ENCODE data around the gene KCP.

- TF ChIP-seq EP300 (IDR thresholded peaks at IDR 0.05; ENCODE audit: borderline replicate concordance) = no peak
- no peak for TF ChIP-seq REST (IDR thresholded peaks at IDR 0.05; ENCODE audit: low read depth)
- TF ChIP-seq RAD21 (IDR thresholded peaks at IDR 0.05; ENCODE audit: low read depth) = no peak
- TF ChIP-seq ZBTB7A (IDR thresholded peaks at IDR 0.05; ENCODE audit: low read depth) = no peak
- TF ChIP-seq TAF1 (IDR thresholded peaks at IDR 0.05; ENCODE audit: low read depth) = no peak
- no peak for TF ChIP-seq EGR1 (IDR thresholded peaks at IDR 0.05)
- no peak for TF ChIP-seq FOXM1 (IDR thresholded peaks at IDR 0.05; ENCODE audit: borderline replicate concordance, low read depth)
- TF ChIP-seq CREB1 (IDR thresholded peaks at IDR 0.05; ENCODE audit: low read depth) = no peak
- TF ChIP-seq CEBPB (IDR thresholded peaks at IDR 0.05) = no peak
These were observed 4.3 kb downstream of the KCP start for GRCh38 chr7:128906001-128906765.
